Measurements from ENCODE around the gene NUPR1.
"Not testable (repeated sequence)": the region's sequence is repeated elsewhere in the genome, so short reads cannot be mapped to it uniquely, and the experiment has no call there.

NUPR1 gene

DNA sequence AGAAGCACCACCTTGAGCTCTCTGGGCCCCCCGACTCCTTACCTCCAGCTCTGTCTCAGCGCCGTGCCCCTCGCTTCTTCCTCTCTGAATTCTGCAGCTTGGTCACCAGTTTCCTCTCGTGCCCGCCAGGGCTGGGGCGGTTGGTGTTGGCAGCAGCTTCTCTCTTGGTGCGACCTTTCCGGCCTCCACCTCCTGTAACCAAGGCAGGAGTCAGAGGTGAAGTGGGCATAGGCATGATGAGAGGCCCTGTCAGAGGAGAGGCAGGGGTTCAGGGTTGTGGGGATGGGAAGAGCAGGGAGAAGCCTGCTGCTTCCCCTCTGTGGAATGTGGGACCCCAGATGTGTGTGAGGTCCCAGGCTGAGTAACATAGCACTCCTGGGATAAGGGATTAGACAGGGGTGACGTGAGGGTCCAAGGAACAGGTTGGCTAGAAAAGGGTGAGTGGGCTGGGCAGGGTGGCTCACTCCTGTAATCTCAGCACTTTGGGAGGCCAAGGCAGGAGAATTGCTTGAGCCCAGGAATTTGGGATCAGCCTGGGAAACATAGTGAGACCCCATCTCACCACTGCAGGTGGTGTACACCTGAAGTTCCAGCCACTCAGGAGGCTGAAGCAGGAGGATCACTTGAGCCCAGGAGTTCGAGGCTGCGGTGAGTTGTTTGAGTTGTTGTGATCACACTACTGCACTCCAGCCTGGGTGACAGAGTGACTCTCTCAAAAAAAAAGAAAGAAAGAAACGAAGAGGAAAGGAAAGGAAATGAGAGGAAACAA, 626 bp downstream of the NUPR1 start:
- Histone ChIP-seq H3K4me1 (ENCODE audit: control insufficient read depth, insufficient read depth, low read length) (no peaks in the 10 kb centered on the region), H3K36me3 (ENCODE audit: control insufficient read depth, insufficient read depth, low read length) (no peaks in the 10 kb centered on the region), H3K9ac (ENCODE audit: low read length) (no peak overlapping the region), H3K27ac (ENCODE audit: low read depth, low read length) (no peak overlapping the region), H3K9me3 (ENCODE audit: control insufficient read depth, insufficient read depth, low read depth, low read length) (no peaks in the 10 kb centered on the region), H3K27me3 (ENCODE audit: control insufficient read depth, insufficient read depth, low read length) (no peaks in the 10 kb centered on the region), H3K4me3 (ENCODE audit: low read depth, low read length) (no peak overlapping the region)

DNA sequence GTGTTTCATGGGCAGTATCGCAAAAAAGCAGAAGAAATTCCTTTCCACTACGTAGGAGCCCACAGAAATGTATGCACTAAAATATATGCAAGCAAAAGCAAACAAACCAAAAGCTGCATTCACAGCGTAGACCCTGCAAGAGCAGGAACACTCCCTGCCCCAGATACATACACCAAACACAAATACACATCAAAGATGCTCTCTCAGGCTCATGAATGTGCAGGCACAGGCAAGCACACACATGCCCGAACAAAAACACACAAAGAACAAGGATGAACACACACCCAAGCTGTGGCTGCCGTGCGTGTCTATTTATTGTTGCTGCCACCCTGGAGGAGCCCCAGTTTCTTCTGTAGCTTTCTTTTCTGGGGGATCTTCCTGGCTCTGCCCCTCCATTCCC, 1.7 kb downstream of the NUPR1 start:
- H3K9ac ChIP-seq (ENCODE audit: low read length), result no peak overlapping the region
- peaks cover 2% of the 10 kb centered on the region; the same call in 1 of the 2 replicates for H3K4me1 ChIP-seq (ENCODE audit: control insufficient read depth, insufficient read depth, low read length)
- no peaks in the 10 kb centered on the region for H3K27me3 ChIP-seq (ENCODE audit: control insufficient read depth, insufficient read depth, low read length)
- no peaks in the 10 kb centered on the region for H3K36me3 ChIP-seq (ENCODE audit: control insufficient read depth, insufficient read depth, low read length)
- no peak overlapping the region for H3K27ac ChIP-seq (ENCODE audit: low read depth, low read length)
- no peaks in the 10 kb centered on the region for H3K9me3 ChIP-seq (ENCODE audit: control insufficient read depth, insufficient read depth, low read depth, low read length)
- H3K4me3 ChIP-seq (ENCODE audit: low read depth, low read length), result no peak overlapping the region

DNA sequence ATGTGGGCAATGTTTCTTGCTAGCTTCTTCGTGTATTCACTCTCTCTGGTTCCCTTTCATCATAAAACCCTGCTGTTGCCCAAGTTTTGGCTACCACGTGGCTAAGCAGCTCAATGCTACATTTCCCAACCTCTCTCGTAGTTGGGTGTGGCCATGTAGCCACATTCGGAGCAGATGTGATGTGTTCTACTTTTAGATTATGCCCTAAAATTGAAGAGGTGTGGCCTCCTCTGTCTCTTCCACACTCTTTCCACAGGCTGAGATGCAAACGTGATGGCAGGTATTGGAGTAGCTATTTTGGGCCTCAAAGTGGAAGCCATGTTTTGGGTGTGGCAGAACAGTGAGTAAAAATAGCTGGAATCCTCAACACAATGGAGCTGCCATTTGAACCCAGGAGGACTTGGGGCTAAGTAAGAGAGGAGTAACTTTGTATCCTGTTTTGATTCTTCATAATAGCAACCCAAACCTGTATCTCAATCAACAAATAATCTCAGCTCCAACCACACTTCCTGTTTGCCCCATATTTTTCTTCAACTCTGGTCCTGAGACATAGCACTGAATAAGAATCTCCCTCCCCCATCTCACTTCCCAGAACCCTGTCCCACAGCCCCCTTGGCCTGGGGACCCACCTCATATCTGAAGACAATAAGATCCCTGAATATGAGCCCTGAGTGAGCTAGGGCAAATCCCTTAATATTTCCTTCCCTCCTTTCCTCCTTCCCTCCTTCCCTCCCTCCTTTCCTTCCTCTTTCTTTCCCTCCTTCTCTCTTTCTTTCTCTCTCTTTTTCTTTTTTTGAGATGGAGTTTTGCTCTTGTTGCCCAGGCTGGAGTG, 4.0 kb downstream of the NUPR1 start:
- H3K36me3 ChIP-seq (ENCODE audit: control insufficient read depth, insufficient read depth, low read length), result no peaks in the 10 kb centered on the region
- H3K9me3 ChIP-seq (ENCODE audit: control insufficient read depth, insufficient read depth, low read depth, low read length), result no peaks in the 10 kb centered on the region
- no peak overlapping the region for H3K27ac ChIP-seq (ENCODE audit: low read depth, low read length)
- H3K4me3 ChIP-seq (ENCODE audit: low read depth, low read length), result no peak overlapping the region
- H3K4me1 ChIP-seq (ENCODE audit: control insufficient read depth, insufficient read depth, low read length), result peaks cover 5% of the 10 kb centered on the region; the same call in 1 of the 2 replicates
- H3K27me3 ChIP-seq (ENCODE audit: control insufficient read depth, insufficient read depth, low read length), result no peaks in the 10 kb centered on the region
- H3K9ac ChIP-seq (ENCODE audit: low read length), result no peak overlapping the region

DNA sequence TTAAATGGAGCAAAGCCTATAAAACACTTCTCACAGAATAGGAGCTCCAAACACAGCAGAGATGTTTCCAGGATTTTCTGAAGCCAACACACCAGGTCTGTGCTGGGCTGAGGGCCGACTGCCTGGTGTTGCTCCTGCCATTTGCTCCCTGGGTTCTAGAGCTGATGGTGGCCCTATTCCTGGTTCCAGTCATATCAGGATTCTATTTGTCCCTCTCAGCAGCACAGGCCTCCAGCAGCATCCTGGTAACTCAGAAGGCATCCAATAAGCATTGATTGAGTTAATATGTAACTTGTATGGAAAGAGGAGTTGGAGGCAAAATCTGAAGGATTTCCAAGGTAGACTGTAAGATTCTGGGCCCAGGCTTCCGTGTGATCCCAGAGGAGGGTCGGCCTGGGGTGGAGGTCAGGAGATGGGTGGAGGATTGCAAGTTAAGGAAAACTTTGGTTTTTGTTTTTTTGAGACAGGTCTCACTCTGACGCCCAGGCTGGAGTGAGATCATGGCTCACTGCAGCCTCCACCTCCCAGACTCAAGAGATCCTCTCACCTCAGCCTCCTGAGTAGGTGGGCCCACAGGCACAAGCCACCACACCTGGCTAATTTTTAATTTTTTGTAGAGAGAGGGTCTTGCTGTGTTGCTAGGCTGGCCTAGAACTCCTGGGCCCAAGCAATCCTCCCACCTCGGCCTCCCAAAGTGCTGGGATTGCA, 5.7 kb downstream of the NUPR1 start:
- Histone ChIP-seq H3K4me1 (ENCODE audit: control insufficient read depth, insufficient read depth, low read length) (peaks cover 5% of the 10 kb centered on the region; the same call in 1 of the 2 replicates), H3K9ac (ENCODE audit: low read length) (no peak overlapping the region), H3K27ac (ENCODE audit: low read depth, low read length) (no peak overlapping the region)

DNA sequence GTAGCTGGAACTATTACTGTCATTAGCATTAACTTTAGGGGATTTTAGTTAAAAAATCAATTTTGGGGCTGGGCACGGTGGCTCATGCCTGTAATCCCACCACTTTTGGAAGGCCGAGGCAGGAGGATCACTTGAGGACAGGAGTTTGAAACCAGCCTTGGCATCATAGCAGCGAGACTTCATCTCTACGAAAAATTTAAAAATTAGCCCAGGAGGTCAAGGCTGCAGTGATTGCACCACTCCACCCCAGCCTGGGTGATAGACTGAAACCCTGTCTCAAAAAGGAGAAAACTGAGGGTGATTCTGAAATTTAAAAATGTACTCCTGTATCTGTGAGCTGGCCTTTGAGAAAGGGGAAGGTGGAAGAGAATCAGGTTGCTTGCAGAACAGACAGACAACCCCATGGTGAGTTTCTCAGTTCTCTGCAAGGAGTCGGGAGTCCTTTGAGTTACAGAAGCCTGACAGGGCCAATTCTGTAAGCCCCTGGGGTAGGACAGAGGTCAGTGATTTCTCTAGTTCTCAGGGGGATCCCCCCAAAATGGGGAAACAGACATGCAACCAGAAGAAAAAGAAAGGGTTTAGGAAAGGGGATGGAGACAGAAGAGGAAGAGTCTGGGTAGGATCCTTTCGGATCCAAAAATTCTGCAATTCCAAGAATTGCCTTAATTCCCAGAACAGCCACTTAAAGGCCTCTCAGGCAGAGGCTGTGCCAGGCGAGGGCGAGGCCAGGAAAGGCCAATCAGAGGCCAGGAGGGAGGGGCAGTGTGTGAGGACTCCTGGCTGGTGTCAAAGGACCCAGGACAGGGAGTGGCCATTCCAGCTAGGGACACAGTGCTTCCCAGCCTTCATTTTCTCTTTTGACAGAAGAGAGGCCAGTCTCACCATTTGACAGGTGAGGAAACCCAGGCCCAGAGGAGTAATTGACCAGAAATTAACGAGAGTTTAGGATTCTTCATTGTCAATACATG, 6.7 kb downstream of the NUPR1 start:
- Histone ChIP-seq H3K4me3 (ENCODE audit: low read depth, low read length) (no peak overlapping the region), H3K36me3 (ENCODE audit: control insufficient read depth, insufficient read depth, low read length) (no peaks in the 10 kb centered on the region), H3K27me3 (ENCODE audit: control insufficient read depth, insufficient read depth, low read length) (no peaks in the 10 kb centered on the region), H3K4me1 (ENCODE audit: control insufficient read depth, insufficient read depth, low read length) (peaks cover 5% of the 10 kb centered on the region; the same call in 1 of the 2 replicates), H3K27ac (ENCODE audit: low read depth, low read length) (no peak overlapping the region), H3K9ac (ENCODE audit: low read length) (no peak overlapping the region), H3K9me3 (ENCODE audit: control insufficient read depth, insufficient read depth, low read depth, low read length) (no peaks in the 10 kb centered on the region)

More for the DNA sequence above, 5.7 kb downstream of the NUPR1 start:
- Histone ChIP-seq H3K9me3 (ENCODE audit: control insufficient read depth, insufficient read depth, low read depth, low read length) (no peaks in the 10 kb centered on the region), H3K4me3 (ENCODE audit: low read depth, low read length) (no peak overlapping the region), H3K36me3 (ENCODE audit: control insufficient read depth, insufficient read depth, low read length) (no peaks in the 10 kb centered on the region), H3K27me3 (ENCODE audit: control insufficient read depth, insufficient read depth, low read length) (no peaks in the 10 kb centered on the region)

DNA sequence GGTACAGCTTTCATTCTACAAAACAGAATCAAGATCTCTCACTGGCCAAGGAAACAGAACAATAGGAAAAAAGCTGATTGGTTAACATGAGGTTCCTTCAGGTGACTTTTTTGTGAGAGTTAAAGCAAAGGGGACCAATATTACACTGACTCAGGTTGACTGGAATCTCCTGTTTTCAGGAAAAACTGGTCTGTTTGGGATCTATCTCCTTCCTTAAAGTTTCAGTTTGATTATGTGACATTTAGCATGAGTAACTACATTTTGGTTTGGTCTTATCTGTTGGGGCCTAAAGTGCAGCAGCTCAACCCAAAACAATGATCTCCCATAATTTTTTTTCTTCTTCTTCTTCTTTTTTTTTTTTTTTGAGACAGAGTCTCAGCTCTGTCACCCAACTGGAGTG, 9.7 kb downstream of the NUPR1 start:
- Histone ChIP-seq H3K27me3 (ENCODE audit: control insufficient read depth, insufficient read depth, low read length) (no peaks in the 10 kb centered on the region), H3K4me1 (ENCODE audit: control insufficient read depth, insufficient read depth, low read length) (peaks cover 5% of the 10 kb centered on the region; the same call in 1 of the 2 replicates), H3K36me3 (ENCODE audit: control insufficient read depth, insufficient read depth, low read length) (no peaks in the 10 kb centered on the region), H3K9me3 (ENCODE audit: control insufficient read depth, insufficient read depth, low read depth, low read length) (peaks cover 4% of the 10 kb centered on the region; the same call in 1 of the 2 replicates), H3K4me3 (ENCODE audit: low read depth, low read length) (no peak overlapping the region), H3K9ac (ENCODE audit: low read length) (no peak overlapping the region), H3K27ac (ENCODE audit: low read depth, low read length) (no peak overlapping the region)

DNA sequence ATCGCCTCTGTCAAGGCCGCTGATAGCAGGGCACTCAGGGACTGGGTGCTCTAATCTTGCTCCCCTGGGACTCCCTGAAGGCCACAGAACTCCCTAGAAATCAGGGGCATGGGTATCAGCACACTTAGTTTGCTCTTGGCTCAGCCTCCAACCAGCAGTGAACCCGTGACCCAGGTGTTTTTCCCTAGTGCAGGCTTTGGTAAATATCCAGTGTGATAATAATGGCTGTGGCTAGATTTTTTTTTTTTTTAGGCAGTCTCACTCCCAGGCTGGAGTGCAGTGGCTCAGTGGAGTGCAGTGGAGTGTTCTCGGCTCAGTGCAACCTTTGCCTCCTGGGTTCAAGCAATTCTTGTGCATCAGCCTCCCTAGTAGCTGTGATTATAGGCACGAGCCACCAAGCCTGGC, 10.3 kb downstream of the NUPR1 start:
- no peak overlapping the region for H3K27ac ChIP-seq (ENCODE audit: low read depth, low read length)
- no peak overlapping the region for H3K4me3 ChIP-seq (ENCODE audit: low read depth, low read length)
- H3K9ac ChIP-seq (ENCODE audit: low read length), result no peak overlapping the region
- peaks cover 5% of the 10 kb centered on the region; the same call in 1 of the 2 replicates for H3K4me1 ChIP-seq (ENCODE audit: control insufficient read depth, insufficient read depth, low read length)
- no peaks in the 10 kb centered on the region for H3K27me3 ChIP-seq (ENCODE audit: control insufficient read depth, insufficient read depth, low read length)
- H3K9me3 ChIP-seq (ENCODE audit: control insufficient read depth, insufficient read depth, low read depth, low read length), result peaks cover 4% of the 10 kb centered on the region; the same call in 1 of the 2 replicates
- H3K36me3 ChIP-seq (ENCODE audit: control insufficient read depth, insufficient read depth, low read length), result no peaks in the 10 kb centered on the region

DNA sequence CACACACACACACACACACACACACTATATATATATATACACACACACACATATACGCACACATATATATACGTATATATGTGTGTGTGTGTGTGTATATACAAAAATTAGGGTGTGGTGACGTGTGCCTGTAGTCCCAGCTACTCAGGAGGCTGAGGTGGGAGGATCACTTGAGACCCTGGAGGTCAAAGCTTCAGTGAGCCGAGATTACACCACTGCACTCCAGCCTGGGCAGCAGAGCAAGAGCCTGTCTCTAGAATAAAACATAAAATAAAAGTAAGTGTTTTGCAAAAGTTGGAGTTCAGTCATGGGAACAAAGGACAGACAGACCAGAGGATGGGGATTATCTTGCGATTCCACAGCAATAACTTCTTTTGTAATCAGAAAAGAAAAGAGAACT, 10.8 kb downstream of the NUPR1 start:
- Histone ChIP-seq H3K4me3 (ENCODE audit: low read depth, low read length) (no peak overlapping the region), H3K9ac (ENCODE audit: low read length) (no peak overlapping the region), H3K27me3 (ENCODE audit: control insufficient read depth, insufficient read depth, low read length) (no peaks in the 10 kb centered on the region), H3K27ac (ENCODE audit: low read depth, low read length) (no peak overlapping the region), H3K4me1 (ENCODE audit: control insufficient read depth, insufficient read depth, low read length) (peaks cover 5% of the 10 kb centered on the region; the same call in 1 of the 2 replicates), H3K9me3 (ENCODE audit: control insufficient read depth, insufficient read depth, low read depth, low read length) (peaks cover 4% of the 10 kb centered on the region; the same call in 1 of the 2 replicates), H3K36me3 (ENCODE audit: control insufficient read depth, insufficient read depth, low read length) (no peaks in the 10 kb centered on the region)

DNA sequence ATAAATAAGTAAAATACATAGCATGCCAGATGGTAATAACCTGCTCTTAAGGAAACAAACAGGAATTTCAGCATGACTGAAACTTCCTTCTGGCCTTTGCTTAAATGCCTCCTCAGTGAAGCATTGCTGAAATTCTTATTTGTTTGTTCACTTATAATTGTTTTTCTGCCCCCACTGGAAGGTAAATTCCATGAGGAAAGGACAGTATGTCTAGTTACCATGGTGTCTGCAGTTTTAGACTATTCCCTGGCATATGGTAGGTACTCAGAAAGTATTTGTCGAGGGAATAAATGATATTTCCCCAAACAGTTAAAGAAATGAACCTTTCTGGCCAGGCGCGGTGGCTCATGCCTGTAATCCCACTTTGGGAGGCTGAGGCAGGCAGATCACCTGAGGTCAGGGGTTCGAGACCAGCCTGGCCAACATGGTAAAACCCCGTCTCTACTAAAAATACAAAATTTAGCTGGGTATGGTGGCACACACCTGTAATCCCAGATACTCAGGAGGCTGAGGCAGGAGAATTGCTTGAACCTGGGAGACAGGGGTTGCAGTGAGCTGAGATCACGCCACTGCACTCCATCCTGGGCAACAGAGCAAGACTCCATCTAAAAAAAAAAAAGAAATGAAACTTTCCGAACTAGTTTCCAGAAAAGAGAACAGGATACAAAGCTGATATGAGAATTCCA, 11.5 kb downstream of the NUPR1 start:
- not testable (repeated sequence) for H3K27me3 ChIP-seq (ENCODE audit: control insufficient read depth, insufficient read depth, low read length); H3K4me1 ChIP-seq (ENCODE audit: control insufficient read depth, insufficient read depth, low read length); H3K4me3 ChIP-seq (ENCODE audit: low read depth, low read length); H3K27ac ChIP-seq (ENCODE audit: low read depth, low read length); H3K36me3 ChIP-seq (ENCODE audit: control insufficient read depth, insufficient read depth, low read length); H3K9me3 ChIP-seq (ENCODE audit: control insufficient read depth, insufficient read depth, low read depth, low read length); H3K9ac ChIP-seq (ENCODE audit: low read length)

All from HUES6 (cell line).